Measurements from ENCODE around the gene ANKMY1.

The ANKMY1 gene

GRCh38 chr2:240523451-240524281 is 34.1 kb downstream of the ANKMY1 start:
- no peaks in the 10 kb centered on the region for H3K4me1 ChIP-seq (ENCODE audit: control insufficient read depth, insufficient read depth, low read length)
- H3K4me3 ChIP-seq (ENCODE audit: low read depth, low read length), result no peak overlapping the region
- H3K36me3 ChIP-seq (ENCODE audit: control insufficient read depth in 2 of 2, insufficient read depth in 1 of 2, low read length in 2 of 2), result peaks cover 0 to 43% of the 10 kb centered on the region in 2 experiments; a peak in 2 of 3 replicates
- CTCF ChIA-PET, result interaction anchor here (1.5 kb wide), 1 partner anchor 9 kb away, joined by 3 read pairs; no protein-coding TSS in a partner anchor
- H3K27ac ChIP-seq (ENCODE audit: extremely low read depth, low read depth, low read length), result no peak overlapping the region
- POLR2A ChIA-PET, result no interaction called here
- no peak for TF ChIP-seq GLIS2 (tag by site-specific recombination; IDR thresholded peaks at IDR 0.05)
- TF ChIP-seq YY2 (tag by site-specific recombination; IDR thresholded peaks at IDR 0.05), result no peak
- TF ChIP-seq IKZF3 (tag by site-specific recombination; IDR thresholded peaks at IDR 0.05), result no peak
- TF ChIP-seq ZEB2 (tag by site-specific recombination; IDR thresholded peaks at IDR 0.05), result no peak
- no peak for TF ChIP-seq ZNF561 (tag by site-specific recombination; IDR thresholded peaks at IDR 0.05; ENCODE audit: borderline replicate concordance)
- no peak for TF ChIP-seq ZBTB10 (tag by site-specific recombination; IDR thresholded peaks at IDR 0.05)
- TF ChIP-seq ZNF10 (tag by site-specific recombination; IDR thresholded peaks at IDR 0.05), result no peak
- TF ChIP-seq SCRT2 (tag by site-specific recombination; IDR thresholded peaks at IDR 0.05), result no peak
- no peak for TF ChIP-seq ZSCAN23 (tag by site-specific recombination; IDR thresholded peaks at IDR 0.05)
- no peak for TF ChIP-seq KLF1 (tag by site-specific recombination; IDR thresholded peaks at IDR 0.05)
- no peak for TF ChIP-seq SCRT1 (tag by site-specific recombination; IDR thresholded peaks at IDR 0.05; ENCODE audit: borderline replicate concordance)
- TF ChIP-seq RBAK (tag by site-specific recombination; IDR thresholded peaks at IDR 0.05), result no peak
- TF ChIP-seq ZNF518A (tag by site-specific recombination; conservative IDR thresholded peaks at IDR 0.05; ENCODE audit: low read depth), result no peak
- TF ChIP-seq ZNF791 (tag by site-specific recombination; IDR thresholded peaks at IDR 0.05), result no peak
- no peak for TF ChIP-seq ZNF76 (tag by site-specific recombination; IDR thresholded peaks at IDR 0.05; ENCODE audit: borderline replicate concordance, low read depth)
- no peaks in the 10 kb centered on the region for H3K9me3 ChIP-seq (ENCODE audit: control insufficient read depth, insufficient read depth, low read depth, low read length)

DNA sequence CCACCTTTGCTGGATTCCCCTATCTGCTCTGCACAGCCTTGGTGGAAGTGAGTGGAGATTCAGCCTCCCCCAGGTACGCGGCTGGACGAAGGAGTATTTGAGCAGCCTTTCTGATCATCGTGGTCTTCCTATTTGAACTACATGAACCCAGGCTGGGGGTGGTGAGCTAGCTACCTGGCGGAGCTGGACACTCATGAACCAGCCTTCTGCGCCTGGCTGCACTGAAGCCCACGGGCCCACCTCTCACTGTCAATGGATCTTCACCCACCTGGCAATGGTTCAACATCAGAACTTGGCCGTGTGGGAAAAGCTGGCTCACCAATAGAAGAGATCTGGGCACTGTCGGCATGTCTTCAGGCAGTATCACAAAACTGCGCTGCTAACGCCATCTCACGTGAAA is 35.4 kb downstream of the ANKMY1 start:
- no peak overlapping the region for H3K4me3 ChIP-seq (ENCODE audit: low read depth, low read length)
- no peaks in the 10 kb centered on the region for H3K9me3 ChIP-seq (ENCODE audit: control insufficient read depth, insufficient read depth, low read depth, low read length)
- H3K36me3 ChIP-seq (ENCODE audit: control insufficient read depth in 2 of 2, insufficient read depth in 1 of 2, low read length in 2 of 2), result peaks cover 0 to 39% of the 10 kb centered on the region in 2 experiments; a peak in 2 of 3 replicates
- ChIA-PET CTCF (interaction anchor here (0.7 to 1.3 kb wide), 2 partner anchors 8 to 381 kb away, joined by 3 to 4 read pairs; no protein-coding TSS in a partner anchor), POLR2A (no interaction called here)
- no peak overlapping the region for H3K27ac ChIP-seq (ENCODE audit: extremely low read depth, low read depth, low read length)
- no peaks in the 10 kb centered on the region for H3K4me1 ChIP-seq (ENCODE audit: control insufficient read depth, insufficient read depth, low read length)
- TF ChIP-seq GLI2 (tag by site-specific recombination; IDR thresholded peaks at IDR 0.05; ENCODE audit: borderline replicate concordance, low read depth) (no peak), ZNF202 (tag by site-specific recombination; IDR thresholded peaks at IDR 0.05; ENCODE audit: borderline replicate concordance) (no peak), ZNF16 (tag by site-specific recombination; IDR thresholded peaks at IDR 0.05; ENCODE audit: low read depth) (no peak), SP3 (tag by site-specific recombination; IDR thresholded peaks at IDR 0.05) (no peak), ZNF785 (tag by site-specific recombination; IDR thresholded peaks at IDR 0.05) (no peak), ZNF398 (tag by site-specific recombination; IDR thresholded peaks at IDR 0.05) (no peak), ZNF350 (tag by site-specific recombination; IDR thresholded peaks at IDR 0.05) (no peak), ZNF610 (tag by site-specific recombination; IDR thresholded peaks at IDR 0.05; ENCODE audit: borderline replicate concordance) (no peak), ZNF624 (tag by site-specific recombination; IDR thresholded peaks at IDR 0.05) (no peak), WT1 (tag by site-specific recombination; IDR thresholded peaks at IDR 0.05) (no peak), ZIC2 (tag by site-specific recombination; IDR thresholded peaks at IDR 0.05) (no peak), GLIS2 (tag by site-specific recombination; IDR thresholded peaks at IDR 0.05) (no peak), ZNF837 (tag by site-specific recombination; IDR thresholded peaks at IDR 0.05) (no peak)

Measured in HEK293 (cell line).